GM21367 (cell line): ENCODE results near the gene MARS1.

Experiments
- ATAC-seq: cut with Tn5 transposase; IDR thresholded peaks from one replicate; pipeline ENCODE4 v1.9.1; 2021; ENCODE audit not compliant: unreplicated experiment

Gene MARS1

DNA sequence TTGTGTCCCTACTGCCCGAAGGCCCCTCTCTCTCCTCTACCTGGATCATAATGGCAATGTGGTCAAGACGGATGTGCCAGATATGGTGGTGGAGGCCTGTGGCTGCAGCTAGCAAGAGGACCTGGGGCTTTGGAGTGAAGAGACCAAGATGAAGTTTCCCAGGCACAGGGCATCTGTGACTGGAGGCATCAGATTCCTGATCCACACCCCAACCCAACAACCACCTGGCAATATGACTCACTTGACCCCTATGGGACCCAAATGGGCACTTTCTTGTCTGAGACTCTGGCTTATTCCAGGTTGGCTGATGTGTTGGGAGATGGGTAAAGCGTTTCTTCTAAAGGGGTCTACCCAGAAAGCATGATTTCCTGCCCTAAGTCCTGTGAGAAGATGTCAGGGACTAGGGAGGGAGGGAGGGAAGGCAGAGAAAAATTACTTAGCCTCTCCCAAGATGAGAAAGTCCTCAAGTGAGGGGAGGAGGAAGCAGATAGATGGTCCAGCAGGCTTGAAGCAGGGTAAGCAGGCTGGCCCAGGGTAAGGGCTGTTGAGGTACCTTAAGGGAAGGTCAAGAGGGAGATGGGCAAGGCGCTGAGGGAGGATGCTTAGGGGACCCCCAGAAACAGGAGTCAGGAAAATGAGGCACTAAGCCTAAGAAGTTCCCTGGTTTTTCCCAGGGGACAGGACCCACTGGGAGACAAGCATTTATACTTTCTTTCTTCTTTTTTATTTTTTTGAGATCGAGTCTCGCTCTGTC lies 31.0 kb upstream of the MARS1 start:
- no peak for ATAC-seq

DNA sequence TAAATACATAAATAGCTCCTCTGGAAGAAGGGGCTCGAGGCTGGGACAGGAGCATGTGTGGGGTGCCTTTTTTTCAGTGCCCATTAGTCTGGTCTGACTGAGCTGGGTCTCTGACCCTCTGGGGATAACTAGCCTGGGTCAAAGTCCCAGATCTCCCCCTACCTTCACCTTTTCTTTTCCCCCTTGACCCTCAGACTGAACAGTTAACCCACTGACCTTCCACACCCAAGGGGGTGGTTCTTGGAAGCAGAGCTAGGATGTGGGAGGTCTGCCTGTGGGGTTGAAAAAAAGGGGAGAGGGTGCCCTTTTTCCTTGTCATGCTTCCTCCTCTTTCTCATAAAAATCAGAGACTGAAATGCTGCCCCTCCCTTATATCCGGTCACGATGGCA lies 29.2 kb upstream of the MARS1 start:
- ATAC-seq: no peak

GRCh38 chr12:57459055-57459749 lies 28.7 kb upstream of the MARS1 start:
- ATAC-seq: peak; percentile 56

GRCh38 chr12:57459750-57460467 lies 28.0 kb upstream of the MARS1 start, which contains the start of gene GLI1:
Gene GLI1 (plus strand): TSS chr12:57459785. CDS start chr12:57463692, 3,907 bp downstream.
- no peak for ATAC-seq

DNA sequence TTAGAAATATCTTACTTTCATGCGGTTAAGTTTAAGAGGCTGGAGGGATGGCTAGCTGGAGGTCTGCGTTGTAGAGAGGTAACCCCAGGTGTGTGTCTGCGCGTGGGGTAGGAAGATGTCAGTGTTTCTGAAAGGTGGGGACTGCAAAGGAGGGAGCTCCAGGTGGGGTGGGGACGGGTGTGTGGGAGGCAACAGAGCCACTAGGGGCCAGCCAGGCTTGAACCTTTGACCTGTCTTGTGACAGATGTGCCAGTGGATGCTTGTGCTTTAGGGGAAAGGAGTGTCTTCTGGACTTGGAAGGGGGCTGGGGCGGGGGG lies 27.4 kb upstream of the MARS1 start:
- no peak for ATAC-seq

GRCh38 chr12:57460841-57461275 lies 27.0 kb upstream of the MARS1 start:
- ATAC-seq: no peak

DNA sequence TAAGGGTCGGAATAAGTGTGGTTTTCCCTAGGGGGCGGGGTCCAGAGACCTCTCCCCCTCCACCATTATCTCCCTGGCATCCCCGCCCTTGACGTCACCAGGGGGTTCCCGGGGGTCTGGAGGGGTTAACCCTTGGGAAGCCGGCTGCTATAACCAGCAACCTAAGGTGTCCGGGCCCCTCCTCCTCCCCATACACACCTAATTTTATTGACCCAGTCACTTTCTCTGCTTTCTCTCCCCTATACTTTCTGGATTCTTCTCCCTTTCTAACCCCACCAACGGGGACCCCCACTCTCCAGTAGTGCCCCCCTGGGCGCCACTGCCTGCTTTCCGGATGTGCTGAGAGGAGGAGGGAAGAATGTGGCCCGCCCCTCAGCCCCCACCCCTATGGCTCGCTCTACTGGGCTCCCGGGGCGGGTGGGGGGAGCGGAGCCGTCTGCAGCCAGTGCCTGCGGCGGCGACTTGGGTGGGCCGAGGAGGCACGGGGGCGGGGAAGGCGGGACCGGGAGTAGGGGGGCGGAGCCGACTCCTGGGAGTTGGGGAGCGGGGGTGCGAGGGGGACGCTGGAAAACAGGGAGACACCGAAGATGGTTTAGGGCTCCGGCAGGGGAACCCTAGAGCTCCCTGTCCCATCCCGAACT lies 26.5 kb upstream of the MARS1 start:
- no peak for ATAC-seq

DNA sequence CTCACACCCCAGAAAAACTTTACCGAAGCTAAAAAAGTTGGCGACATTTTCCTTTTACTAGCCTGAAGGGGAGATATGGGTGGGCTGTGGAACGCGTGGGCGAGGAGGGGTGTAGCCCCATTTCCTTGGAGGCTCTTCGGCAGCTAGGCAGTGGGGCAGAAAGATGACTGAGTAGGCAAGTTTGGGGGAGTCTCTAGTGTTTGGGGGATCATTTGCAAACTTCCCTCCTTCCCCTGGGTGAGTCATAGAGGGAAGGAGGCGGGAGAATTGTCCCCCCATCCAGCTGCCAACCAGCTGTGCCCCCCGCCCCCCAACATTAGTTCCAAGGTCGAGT lies 26.0 kb upstream of the MARS1 start:
- ATAC-seq: no peak

- ATAC-seq: peak; percentile 59
These were observed 25.5 kb upstream of the MARS1 start for GRCh38 chr12:57462251-57462911.

DNA sequence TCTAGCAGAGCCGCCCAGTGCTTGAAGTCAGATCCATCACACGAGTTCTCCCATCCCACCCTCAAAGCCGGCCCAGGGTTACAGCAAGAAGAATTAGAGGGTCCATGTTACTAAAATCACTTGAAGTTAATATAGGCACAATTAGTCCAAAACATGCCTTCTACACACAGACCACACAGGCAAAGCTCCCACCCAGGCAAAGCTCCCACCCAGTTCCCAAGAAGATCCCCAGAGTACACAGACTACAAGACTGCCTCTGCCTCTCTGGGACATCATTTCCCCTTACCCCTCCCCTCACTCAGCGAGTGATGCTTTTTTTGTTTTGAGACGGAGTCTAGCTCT lies 25.0 kb upstream of the MARS1 start:
- no peak for ATAC-seq

DNA sequence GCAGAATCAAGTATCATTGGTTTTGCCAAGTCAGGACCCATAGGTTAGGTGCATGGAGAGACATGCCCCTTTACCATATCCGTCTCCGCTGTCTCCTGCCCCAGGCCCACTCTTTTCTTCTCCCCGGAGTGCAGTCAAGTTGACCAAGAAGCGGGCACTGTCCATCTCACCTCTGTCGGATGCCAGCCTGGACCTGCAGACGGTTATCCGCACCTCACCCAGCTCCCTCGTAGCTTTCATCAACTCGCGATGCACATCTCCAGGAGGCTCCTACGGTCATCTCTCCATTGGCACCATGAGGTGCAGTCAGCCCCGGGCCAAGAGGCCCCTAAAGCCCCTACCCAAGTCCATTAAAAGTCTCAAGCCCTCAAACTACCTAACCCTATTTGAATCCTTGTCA lies 23.3 kb upstream of the MARS1 start:
- no peak for ATAC-seq

GRCh38 chr12:57465030-57465746 lies 22.7 kb upstream of the MARS1 start:
- no peak for ATAC-seq

DNA sequence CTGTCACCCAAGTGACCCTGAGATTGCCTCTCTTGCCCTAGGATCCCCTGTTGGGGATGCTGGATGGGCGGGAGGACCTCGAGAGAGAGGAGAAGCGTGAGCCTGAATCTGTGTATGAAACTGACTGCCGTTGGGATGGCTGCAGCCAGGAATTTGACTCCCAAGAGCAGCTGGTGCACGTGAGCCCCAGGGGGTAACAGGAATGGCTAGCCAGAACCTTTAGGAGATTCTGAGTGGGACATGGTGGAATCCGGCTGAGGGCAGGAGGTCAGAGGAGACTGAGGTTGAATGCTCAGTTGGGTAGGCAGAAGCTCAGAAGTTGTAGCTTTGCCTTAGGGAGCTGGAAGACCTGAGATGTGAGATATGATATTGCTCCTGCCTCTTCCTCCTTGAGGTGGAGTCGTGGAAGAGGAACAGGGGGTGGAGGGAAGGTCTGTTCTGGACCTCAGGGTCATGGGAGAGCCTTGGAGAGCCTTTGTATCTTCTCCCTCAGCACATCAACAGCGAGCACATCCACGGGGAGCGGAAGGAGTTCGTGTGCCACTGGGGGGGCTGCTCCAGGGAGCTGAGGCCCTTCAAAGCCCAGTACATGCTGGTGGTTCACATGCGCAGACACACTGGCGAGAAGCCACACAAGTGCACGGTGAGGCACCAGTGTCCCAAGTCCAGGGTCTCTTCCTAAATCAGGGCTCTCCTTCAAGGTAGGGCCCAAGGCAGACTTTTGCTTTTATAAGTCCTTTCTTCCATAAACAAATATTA lies 21.9 kb upstream of the MARS1 start:
- ATAC-seq: no peak

- ATAC-seq: no peak
These were observed 20.5 kb upstream of the MARS1 start for GRCh38 chr12:57467212-57467874.

DNA sequence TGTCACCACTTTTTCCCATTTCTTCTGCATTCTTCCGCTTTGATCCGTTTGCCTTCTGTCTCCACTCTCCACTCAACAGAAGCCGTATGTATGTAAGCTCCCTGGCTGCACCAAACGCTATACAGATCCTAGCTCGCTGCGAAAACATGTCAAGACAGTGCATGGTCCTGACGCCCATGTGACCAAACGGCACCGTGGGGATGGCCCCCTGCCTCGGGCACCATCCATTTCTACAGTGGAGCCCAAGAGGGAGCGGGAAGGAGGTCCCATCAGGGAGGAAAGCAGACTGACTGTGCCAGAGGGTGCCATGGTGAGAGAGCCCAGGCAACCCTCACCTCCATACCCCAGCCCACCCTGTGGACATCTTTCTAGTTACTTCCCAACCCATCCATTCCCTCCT lies 20.0 kb upstream of the MARS1 start:
- no peak for ATAC-seq

GRCh38 chr12:57469296-57470164 lies 18.3 kb upstream of the MARS1 start:
- no peak for ATAC-seq

- ATAC-seq: no peak
These were observed 17.4 kb upstream of the MARS1 start for GRCh38 chr12:57470286-57470969.
